HEK293 (cell line): Measurements from ENCODE around the gene BICD1.

Source experiments
- CTCF ChIA-PET: fragments of 350-600 bp; formaldehyde crosslinking; extraction: SDS; loops from one replicate; lab custom pipeline; 2021; ENCODE audit warnings: antibody characterized with exemption; lab: Yijun Ruan, JAX
- POLR2A ChIA-PET: fragments of 300-600 bp; formaldehyde crosslinking; extraction: SDS; loops from one replicate; lab custom pipeline; 2020; ENCODE audit warnings: antibody characterized with exemption, inconsistent platforms; lab: Yijun Ruan, JAX
- H3K27ac ChIP-seq: fragments of 200-500 bp; sonication (Bioruptor generic); 2 replicates; pipeline ENCODE4 v1.5.1; 2014; ENCODE audit warnings: low read depth, low read length, control low read depth, inconsistent platforms; ENCODE audit errors: extremely low read depth
- H3K36me3 ChIP-seq, 2 experiments: fragments of 200-500 bp in 1 of 2; sonication (Bioruptor generic) in 1 of 2; 1 replicate in 1 of 2; 2 replicates in 1 of 2; pipeline ENCODE4 v1.5.1; 2014 to 2017; ENCODE audit warnings: inconsistent platforms in 2 of 2, low read length in 2 of 2; ENCODE audit not compliant: control insufficient read depth in 2 of 2, insufficient read depth in 1 of 2
- H3K4me1 ChIP-seq: fragments of 200-500 bp; sonication (Bioruptor generic); 2 replicates; pipeline ENCODE4 v1.5.1; 2014; ENCODE audit warnings: mild to moderate bottlenecking, low read length, inconsistent platforms; ENCODE audit not compliant: control insufficient read depth, insufficient read depth
- H3K4me3 ChIP-seq: 2 replicates; pipeline ENCODE4 v1.5.1; 2011; ENCODE audit warnings: low read depth, mild to moderate bottlenecking, control low read depth, low read length, moderate library complexity
- H3K9me3 ChIP-seq: fragments of 200-500 bp; sonication (Bioruptor generic); 2 replicates; pipeline ENCODE4 v1.5.1; 2014; ENCODE audit warnings: low read depth, low read length, inconsistent platforms; ENCODE audit not compliant: control insufficient read depth, insufficient read depth
- AEBP2 ChIP-seq: fragments of 450-650 bp; formaldehyde crosslinking; IDR thresholded peaks from 2 replicates; pipeline ENCODE4 v1.5.1; 2016; ENCODE audit warnings: missing biosample characterization, missing genetic modification characterization, borderline replicate concordance
- GLIS2 ChIP-seq: fragments of 450-650 bp; formaldehyde crosslinking; IDR thresholded peaks from 2 replicates; pipeline ENCODE4 v1.5.1; 2016; ENCODE audit warnings: missing biosample characterization, missing genetic modification characterization
- MEIS1 ChIP-seq: sonication (generic); formaldehyde crosslinking; IDR thresholded peaks from 2 replicates; pipeline ENCODE4 v1.8.1; 2022; ENCODE audit warnings: missing genetic modification reagents, mild to moderate bottlenecking, borderline replicate concordance
- ZBTB11 ChIP-seq: fragments of 450-650 bp; formaldehyde crosslinking; conservative IDR thresholded peaks from 2 replicates; pipeline ENCODE4 v1.5.1; 2016; ENCODE audit warnings: low read depth, missing biosample characterization, missing genetic modification characterization
- ZNF132 ChIP-seq: fragments of 450-650 bp; formaldehyde crosslinking; IDR thresholded peaks from 2 replicates; pipeline ENCODE4 v1.5.1; 2017; ENCODE audit warnings: missing biosample characterization, missing genetic modification characterization, borderline replicate concordance
- ZNF175 ChIP-seq: fragments of 450-650 bp; formaldehyde crosslinking; IDR thresholded peaks from 2 replicates; pipeline ENCODE4 v1.5.1; 2016; ENCODE audit warnings: missing biosample characterization, missing genetic modification characterization
- ZNF202 ChIP-seq: fragments of 450-650 bp; formaldehyde crosslinking; IDR thresholded peaks from 2 replicates; pipeline ENCODE4 v1.5.1; 2016; ENCODE audit warnings: missing biosample characterization, missing genetic modification characterization, borderline replicate concordance
- ZNF223 ChIP-seq: fragments of 450-650 bp; formaldehyde crosslinking; IDR thresholded peaks from 2 replicates; pipeline ENCODE4 v1.5.1; 2016; ENCODE audit warnings: missing biosample characterization, missing genetic modification characterization
- ZNF354C ChIP-seq: fragments of 450-650 bp; formaldehyde crosslinking; IDR thresholded peaks from 2 replicates; pipeline ENCODE4 v1.5.1; 2016; ENCODE audit warnings: missing biosample characterization, missing genetic modification characterization, low read depth, borderline replicate concordance
- ZNF555 ChIP-seq: fragments of 450-650 bp; formaldehyde crosslinking; conservative IDR thresholded peaks from 2 replicates; pipeline ENCODE4 v1.5.1; 2017; ENCODE audit warnings: missing biosample characterization, mild to moderate bottlenecking, missing genetic modification characterization, inconsistent platforms
- ZNF623 ChIP-seq: fragments of 450-650 bp; formaldehyde crosslinking; IDR thresholded peaks from 2 replicates; pipeline ENCODE4 v1.5.1; 2016; ENCODE audit warnings: missing biosample characterization, missing genetic modification characterization
- ZNF658 ChIP-seq: fragments of 450-650 bp; formaldehyde crosslinking; IDR thresholded peaks from 2 replicates; pipeline ENCODE4; 2016; ENCODE audit warnings: missing biosample characterization, missing genetic modification characterization
- ZNF837 ChIP-seq: fragments of 450-650 bp; formaldehyde crosslinking; IDR thresholded peaks from 2 replicates; pipeline ENCODE4 v1.5.1; 2016; ENCODE audit warnings: missing biosample characterization, missing genetic modification characterization
- ZSCAN4 ChIP-seq: fragments of 450-650 bp; formaldehyde crosslinking; IDR thresholded peaks from 2 replicates; pipeline ENCODE4 v1.5.1; 2017; ENCODE audit warnings: missing biosample characterization, missing genetic modification characterization
- TF ChIP-seq, protein P1 (sequence below): fragments of 450-650 bp; IDR thresholded peaks from 2 replicates; pipeline ENCODE4 v1.5.1; 2018; ENCODE audit warnings: missing biosample characterization, missing genetic modification characterization

BICD1 gene

DNA sequence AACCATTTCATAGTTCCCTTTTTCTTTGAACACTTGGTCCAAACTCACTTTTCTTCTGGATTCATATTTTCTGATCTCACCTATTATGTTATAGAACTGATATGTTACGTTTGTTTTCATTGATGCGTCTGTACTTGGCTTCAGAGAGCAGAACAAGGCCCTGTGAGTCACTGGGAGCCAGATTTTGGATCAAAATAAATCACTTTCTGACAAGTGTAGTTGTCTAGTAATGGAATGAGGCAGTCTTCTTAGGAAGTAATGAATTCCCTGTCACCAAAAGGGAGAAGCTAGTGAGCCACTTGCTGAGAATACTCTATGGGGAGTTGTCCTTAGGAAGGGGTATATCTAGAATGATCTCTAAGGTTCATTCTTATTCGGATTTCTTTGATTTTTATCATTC, 10.2 kb downstream of the BICD1 start:
- CTCF ChIA-PET, result interaction anchor here (0.6 to 1.3 kb wide), 2 partner anchors 10 to 51 kb away, joined by 3 read pairs; partner anchors contain the start of gene BICD1
- POLR2A ChIA-PET, result interaction anchor here (2.1 kb wide), 1 partner anchor 10 kb away, joined by 12 read pairs; the partner anchor contains the start of gene BICD1
- peaks cover 19% of the 10 kb centered on the region for H3K4me1 ChIP-seq
- TF ChIP-seq ZBTB11 (no peak), MEIS1 (0 out of 2 replicates have a peak, but pooled peaks have one; percentile 28)
- H3K27ac ChIP-seq, result no peak overlapping the region
- peaks cover 0 to 2% of the 10 kb centered on the region in 2 experiments; a peak in 1 of 3 replicates for H3K36me3 ChIP-seq
- no peak overlapping the region for H3K4me3 ChIP-seq
- no peaks in the 10 kb centered on the region for H3K9me3 ChIP-seq

GRCh38 chr12:32117316-32117715, 10.7 kb downstream of the BICD1 start:
- no peak overlapping the region for H3K4me3 ChIP-seq
- H3K4me1 ChIP-seq, result peaks cover 19% of the 10 kb centered on the region
- POLR2A ChIA-PET, result no interaction called here
- CTCF ChIA-PET, result interaction anchor here (1.3 kb wide), 1 partner anchor 11 kb away, joined by 3 read pairs; the partner anchor contains the start of gene BICD1
- no peak overlapping the region for H3K27ac ChIP-seq
- no peak for TF ChIP-seq AEBP2 (tag by site-specific recombination)
- no peak for TF ChIP-seq GLIS2
- no peak for TF ChIP-seq ZNF202 (tag by site-specific recombination)
- TF ChIP-seq, protein P1, sequence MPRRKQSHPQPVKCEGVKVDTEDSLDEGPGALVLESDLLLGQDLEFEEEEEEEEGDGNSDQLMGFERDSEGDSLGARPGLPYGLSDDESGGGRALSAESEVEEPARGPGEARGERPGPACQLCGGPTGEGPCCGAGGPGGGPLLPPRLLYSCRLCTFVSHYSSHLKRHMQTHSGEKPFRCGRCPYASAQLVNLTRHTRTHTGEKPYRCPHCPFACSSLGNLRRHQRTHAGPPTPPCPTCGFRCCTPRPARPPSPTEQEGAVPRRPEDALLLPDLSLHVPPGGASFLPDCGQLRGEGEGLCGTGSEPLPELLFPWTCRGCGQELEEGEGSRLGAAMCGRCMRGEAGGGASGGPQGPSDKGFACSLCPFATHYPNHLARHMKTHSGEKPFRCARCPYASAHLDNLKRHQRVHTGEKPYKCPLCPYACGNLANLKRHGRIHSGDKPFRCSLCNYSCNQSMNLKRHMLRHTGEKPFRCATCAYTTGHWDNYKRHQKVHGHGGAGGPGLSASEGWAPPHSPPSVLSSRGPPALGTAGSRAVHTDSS (tag by site-specific recombination), result no peak
- no peak for TF ChIP-seq ZNF658 (tag by site-specific recombination)
- TF ChIP-seq ZNF623 (tag by site-specific recombination), result no peak
- no peak for TF ChIP-seq ZSCAN4 (tag by site-specific recombination)
- TF ChIP-seq ZNF837, result no peak
- no peak for TF ChIP-seq ZNF223 (tag by site-specific recombination)
- TF ChIP-seq ZNF555 (tag by site-specific recombination), result no peak
- TF ChIP-seq ZNF175 (tag by site-specific recombination), result no peak
- no peak for TF ChIP-seq ZBTB11
- TF ChIP-seq ZNF354C (tag by site-specific recombination), result no peak
- TF ChIP-seq ZNF132 (tag by site-specific recombination), result no peak
- H3K36me3 ChIP-seq, result no peaks in the 10 kb centered on the region
- H3K9me3 ChIP-seq, result no peaks in the 10 kb centered on the region
